CD14-positive monocyte (primary cell): ENCODE measurements around the gene ZFYVE28. TPM values are rescaled to one million over a fixed set of nuclear protein-coding genes. Genes with fewer than 3 reads are reported as not detected.
"Not testable (repeated sequence)": the region's sequence is repeated elsewhere in the genome, so short reads cannot be mapped to it uniquely, and the experiment has no call there.

Source experiments
- DNase-seq, 3 donors: peaks; one replicate each; pipeline ENCODE4 v3.0.0-alpha.2; 2011 to 2022
- H2AFZ ChIP-seq: 2 replicates; pipeline ENCODE4 v1.6.0; 2012; ENCODE audit warnings: mild to moderate bottlenecking, low read depth, low read length, inconsistent platforms; ENCODE audit not compliant: insufficient read depth, poor library complexity, severe bottlenecking
- H3K27ac ChIP-seq, 2 donors: 1 replicate in 1 of 2; 2 replicates in 1 of 2; pipeline ENCODE4 v1.5.1; 2012 to 2013; ENCODE audit warnings: low read length in 2 of 2, control low read depth in 1 of 2, inconsistent platforms in 1 of 2, low read depth in 1 of 2, mild to moderate bottlenecking in 1 of 2
- H3K27me3 ChIP-seq, 2 donors: one replicate each; pipeline versions ENCODE4 v1.6.0 to v1.6.1; 2011 to 2013; ENCODE audit warnings: low read length in 2 of 2; ENCODE audit not compliant: control insufficient read depth in 2 of 2, insufficient read depth in 2 of 2
- H3K36me3 ChIP-seq, 2 donors: replicated peaks in 1 of 2; 1 replicate in 1 of 2; 2 replicates in 1 of 2; pipeline versions ENCODE4 v1.5.1 to v1.6.1; 2012 to 2013; ENCODE audit warnings: low read length in 2 of 2, control low read depth in 1 of 2, inconsistent platforms in 1 of 2, mild to moderate bottlenecking in 1 of 2; ENCODE audit not compliant: insufficient read depth in 2 of 2, control insufficient read depth in 1 of 2
- H3K4me1 ChIP-seq, 2 donors: 1 replicate in 1 of 2; 2 replicates in 1 of 2; pipeline versions ENCODE4 v1.5.1 to v1.6.1; 2012 to 2013; ENCODE audit warnings: low read length in 2 of 2, control low read depth in 1 of 2, inconsistent platforms in 1 of 2, mild to moderate bottlenecking in 1 of 2, moderate library complexity in 1 of 2; ENCODE audit not compliant: insufficient read depth in 2 of 2, control insufficient read depth in 1 of 2
- H3K4me2 ChIP-seq: replicated peaks from 2 replicates; pipeline ENCODE3; 2012; ENCODE audit warnings: low read length, moderate library complexity, mild to moderate bottlenecking; ENCODE audit not compliant: poor library complexity, severe bottlenecking; ENCODE audit errors: extremely low read depth
- H3K4me3 ChIP-seq, 3 experiments: fragments of 200-600 bp in 1 of 3; sonication (generic) in 1 of 3; replicated peaks in 1 of 3; 1 replicate in 2 of 3; 2 replicates in 1 of 3; pipeline ENCODE4 v1.5.1; 2011 to 2013; ENCODE audit warnings: low read length in 3 of 3, mild to moderate bottlenecking in 3 of 3, control low read depth in 2 of 3, low read depth in 2 of 3, inconsistent platforms in 1 of 3, moderate library complexity in 1 of 3
- H3K79me2 ChIP-seq: 2 replicates; pipeline ENCODE4 v1.6.0; 2012; ENCODE audit warnings: mild to moderate bottlenecking, control low read depth, inconsistent platforms, low read length, moderate library complexity; ENCODE audit not compliant: insufficient read depth
- H3K9ac ChIP-seq: 2 replicates; pipeline ENCODE4 v1.6.0; 2017; ENCODE audit warnings: low read length, mild to moderate bottlenecking; ENCODE audit not compliant: insufficient read depth, poor library complexity, severe bottlenecking
- H3K9me3 ChIP-seq, 2 donors: replicated peaks in 1 of 2; 1 replicate in 1 of 2; 2 replicates in 1 of 2; pipeline versions ENCODE4 v1.5.1 to v1.6.1; 2012 to 2013; ENCODE audit warnings: low read length in 2 of 2, control low read depth in 1 of 2; ENCODE audit not compliant: control insufficient read depth in 1 of 2, insufficient read depth in 1 of 2
- H4K20me1 ChIP-seq: 2 replicates; pipeline ENCODE4 v1.6.0; 2012; ENCODE audit warnings: mild to moderate bottlenecking, low read length, control low read depth, moderate library complexity; ENCODE audit not compliant: insufficient read depth
- H3K27ac Mint-ChIP-seq, 7 donors: one replicate each; pipeline ENCODE4 v1.8.0; 2020; ENCODE audit warnings: mild to moderate bottlenecking in 7 of 7, mixed read lengths in 7 of 7, moderate library complexity in 6 of 7, inconsistent platforms in 2 of 7
- H3K27me3 Mint-ChIP-seq, 3 donors: one replicate each; pipeline ENCODE4 v1.8.0; 2021 to 2022; ENCODE audit warnings: low read depth in 3 of 3, mild to moderate bottlenecking in 3 of 3, mixed read lengths in 3 of 3, moderate library complexity in 3 of 3, inconsistent platforms in 1 of 3
- H3K36me3 Mint-ChIP-seq, 2 donors: one replicate each; pipeline ENCODE4 v1.8.0; 2020; ENCODE audit warnings: mixed read lengths in 2 of 2, inconsistent platforms in 1 of 2, mild to moderate bottlenecking in 1 of 2
- H3K4me1 Mint-ChIP-seq: one replicate; pipeline ENCODE4 v1.8.0; 2020; ENCODE audit warnings: mild to moderate bottlenecking, mixed read lengths
- H3K4me3 Mint-ChIP-seq, 2 donors: one replicate each; pipeline ENCODE4 v1.8.0; 2020; ENCODE audit warnings: mild to moderate bottlenecking in 2 of 2, mixed read lengths in 2 of 2, moderate library complexity in 1 of 2
- H3K9me3 Mint-ChIP-seq, 7 donors: one replicate each; pipeline ENCODE4 v1.8.0; 2020 to 2022; ENCODE audit warnings: mixed read lengths in 7 of 7, mild to moderate bottlenecking in 6 of 7, moderate library complexity in 6 of 7, inconsistent platforms in 2 of 7
- CTCF ChIP-seq: fragments of 200-600 bp; IDR thresholded peaks from one replicate; pipeline ENCODE4 v1.8.0; 2022; ENCODE audit warnings: antibody characterized with exemption, mild to moderate bottlenecking
- WGBS: methylation state at CpG from one replicate; pipeline ENCODE4 v1.1.5; 2013; ENCODE audit warnings: missing lambda C conversion rate; ENCODE audit not compliant: insufficient coverage; 5-methylcytosine and 5-hydroxymethylcytosine counted together
- intact Hi-C, 2 donors: fragments of 100-400 bp; cut with micrococcal nuclease; formaldehyde crosslinking; loops; one replicate each; pipeline versions ENCODE4 v1.15.0 to v1.15.1; 2023
- polyA minus RNA-seq: library from RNA; depleted of rRNA, polyadenylated mRNA; stranded (reverse); fragments of >200 nt; gene quantifications from 2 replicates; pipeline ENCODE4 v1.2.3, GENCODE V29; 2012
- polyA plus RNA-seq, 3 donors: library from polyadenylated mRNA; depleted of rRNA in 1 of 3; unstranded in 2 of 3; stranded (reverse) in 1 of 3; fragments of 300-500 nt in 2 of 3; fragments of >200 nt in 1 of 3; fragmentation: Illumina TruSeq in 2 of 3; gene quantifications; 1 replicate in 2 of 3; 2 replicates in 1 of 3; pipeline ENCODE4 v1.2.3, GENCODE V29; 2012 to 2021
- total RNA-seq, 12 experiments: library from RNA in 1 of 12; stranded (reverse) in 1 of 12; fragments of 120-200 nt in 1 of 12; gene quantifications; one replicate each; pipeline ENCODE4 v1.2.4 and lab custom pipeline; 2013 to 2026; ENCODE audit warnings: mixed read lengths in 6 of 12, inconsistent platforms in 1 of 12

The ZFYVE28 gene
- total RNA-seq (2013), result 1.8 TPM
- polyA plus RNA-seq (1 to 10 TPM; 1.0 to 4.4 (median 1.1) TPM), polyA minus RNA-seq (2.4 and 3.0 TPM in 2 replicates), total RNA-seq (lab: John Stamatoyannopoulos, UW) (4.1 to 13.0 (median 6.5) reads per million in 11 experiments)

- TF ChIP-seq CTCF, result no peak
- WGBS, result under 1% methylated on average over 90 of the region's 90 CpGs
- peaks cover 53% of the 10 kb centered on the region for H3K4me1 Mint-ChIP-seq
- H3K36me3 ChIP-seq, result no peaks in the 10 kb centered on the region
- intact Hi-C loops, result loop anchor here (2.0 to 5.0 kb wide), 5 partner anchors 51 to 544 kb away; partner anchors contain the start of genes FAM193A (in 1 of the 2), GRK4 (in 1 of the 2), MXD4 (in 1 of the 2) and NOP14 (in 1 of the 2)
- H3K27ac Mint-ChIP-seq, result peak within 1 kb of the TSS; percentile 75 to 97 (median 90)
- peak within 1 kb of the TSS; percentile 57 for H3K9ac ChIP-seq
- peak within 1 kb of the TSS; percentile 83 for H3K4me2 ChIP-seq
- no peaks in the 10 kb centered on the region for H4K20me1 ChIP-seq
- peaks cover 16 to 41% of the 10 kb centered on the region in 2 donors for H3K27me3 ChIP-seq
- peak within 1 kb of the TSS; percentile 91 to 95 for H3K4me3 Mint-ChIP-seq
- H3K9me3 ChIP-seq, result no peaks in the 10 kb centered on the region
- peak in 1 of 3 donors; percentile 25 for DNase-seq
- peaks cover 46 to 55% (median 50%) of the 10 kb centered on the region in 3 donors for H3K27me3 Mint-ChIP-seq
- H3K36me3 Mint-ChIP-seq, result peaks cover 8 to 18% of the 10 kb centered on the region in 2 donors
- H3K4me1 ChIP-seq, result peaks cover 48 to 58% of the 10 kb centered on the region in 2 donors
- H3K79me2 ChIP-seq, result no peaks in the 10 kb centered on the region
- peak within 1 kb of the TSS; percentile 71 for H2AFZ ChIP-seq
- peaks cover 0 to 13% (median 3%) of the 10 kb centered on the region in 7 donors for H3K9me3 Mint-ChIP-seq
- peak within 1 kb of the TSS; percentile 48 to 76 (median 53) for H3K4me3 ChIP-seq
- H3K27ac ChIP-seq, result peak within 1 kb of the TSS; percentile 38 to 65
These were observed at the start of gene ZFYVE28 for GRCh38 chr4:2417765-2418649. Gene ZFYVE28, minus strand, starts transcription at chr4:2418645. Its CDS starts 322 bp downstream, at chr4:2418323.

DNA sequence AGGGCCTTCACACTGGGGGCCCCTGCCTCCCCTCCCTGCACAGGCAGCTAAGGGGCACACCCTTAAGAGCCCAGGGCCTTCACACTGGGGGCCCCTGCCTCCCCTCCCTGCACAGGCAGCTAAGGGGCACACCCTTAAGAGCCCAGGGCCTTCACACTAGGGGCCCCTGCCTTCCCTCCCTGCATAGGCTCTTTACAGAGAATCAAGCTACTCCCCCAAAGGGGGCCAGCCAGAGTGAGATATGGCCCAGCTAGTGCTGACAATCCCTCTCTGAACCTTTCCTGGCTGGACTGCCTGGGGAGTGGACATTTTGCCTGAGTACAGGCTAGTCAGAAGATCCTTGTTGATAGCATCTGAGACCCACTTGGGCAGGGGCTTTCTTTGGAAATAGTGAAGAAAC, 47.1 kb upstream of the ZFYVE28 start:
- H3K9me3 Mint-ChIP-seq, H3K4me3 ChIP-seq, H3K4me3 Mint-ChIP-seq, H3K27ac Mint-ChIP-seq, DNase-seq, H2AFZ ChIP-seq, H3K36me3 ChIP-seq, H3K9ac ChIP-seq, H3K36me3 Mint-ChIP-seq, H3K27ac ChIP-seq, H3K4me2 ChIP-seq, H3K9me3 ChIP-seq: not testable (repeated sequence)
- peaks cover 28 to 38% (median 34%) of the 10 kb centered on the region in 3 donors for H3K27me3 Mint-ChIP-seq
- intact Hi-C loops, result loop anchor here (5.0 kb wide), 1 partner anchor 223 kb away; the partner anchor contains the start of genes HAUS3 (in 2 of the 2) and POLN (in 2 of the 2)
- H3K79me2 ChIP-seq, result peaks cover 37% of the 10 kb centered on the region
- H3K4me1 ChIP-seq, result peaks cover 22 to 42% of the 10 kb centered on the region in 2 donors
- peaks cover 14% of the 10 kb centered on the region for H4K20me1 ChIP-seq
- H3K4me1 Mint-ChIP-seq, result peaks cover 37% of the 10 kb centered on the region
- peaks cover 11 to 26% of the 10 kb centered on the region in 2 donors for H3K27me3 ChIP-seq
